Activated T-helper 1 cell treated with anti-CD3 and anti-CD28 coated beads, Interleukin-12 subunit alpha, Interleukin-12 subunit beta, Interleukin-2, Interleukin-4 antibody, amounts not matched to agents 30 ng/mL and 10 ng/mL and 1 ng/mL, durations not matched to agents 14 hours and 24 hours and 36 hours (primary cell): Measurements from ENCODE around the gene SUSD5. TPM values are rescaled to one million over a fixed set of nuclear protein-coding genes. Genes with fewer than 3 reads are reported as not detected.
"Not testable (repeated sequence)": the region's sequence is repeated elsewhere in the genome, so short reads cannot be mapped to it uniquely, and the experiment has no call there.

Source experiments
- DNase-seq: peaks from one replicate; pipeline ENCODE4 v3.0.0; 2021; ENCODE audit warnings: low spot score
- H3K27ac Mint-ChIP-seq: one replicate; pipeline ENCODE4 v1.8.0; 2021; ENCODE audit warnings: mild to moderate bottlenecking, mixed read lengths
- H3K27me3 Mint-ChIP-seq: one replicate; pipeline ENCODE4 v1.8.0; 2022; ENCODE audit warnings: mild to moderate bottlenecking, moderate library complexity, mixed read lengths; ENCODE audit not compliant: insufficient read depth
- H3K36me3 Mint-ChIP-seq: one replicate; pipeline ENCODE4 v1.8.0; 2021; ENCODE audit warnings: low read depth, mixed read lengths
- H3K4me1 Mint-ChIP-seq: one replicate; pipeline ENCODE4 v1.8.0; 2021; ENCODE audit warnings: low read depth, mixed read lengths
- H3K4me3 Mint-ChIP-seq: one replicate; pipeline ENCODE4 v1.8.0; 2021; ENCODE audit warnings: mild to moderate bottlenecking, moderate library complexity, mixed read lengths
- H3K9me3 Mint-ChIP-seq: one replicate; pipeline ENCODE4 v1.8.0; 2021; ENCODE audit warnings: mixed read lengths
- intact Hi-C: fragments of 100-400 bp; cut with micrococcal nuclease; formaldehyde crosslinking; loops from one replicate; pipeline ENCODE4 v1.15.1; 2024
- total RNA-seq: library from RNA; stranded (reverse); gene quantifications from 2 replicates; pipeline ENCODE4 v1.2.3, GENCODE V29; 2022

Gene SUSD5
- total RNA-seq, 1 donor from 2014 or later, result not detected

- Mint-ChIP-seq H3K4me1 (no peaks in the 10 kb centered on the region), H3K9me3 (no peaks in the 10 kb centered on the region), H3K27ac (no peak overlapping the region), H3K36me3 (peaks cover 9% of the 10 kb centered on the region), H3K27me3 (no peaks in the 10 kb centered on the region), H3K4me3 (no peak overlapping the region)
- no peak for DNase-seq
- intact Hi-C loops, result no loop called here
These were observed 77.6 kb downstream of the SUSD5 start for GRCh38 chr3:33141006-33141405.

GRCh38 chr3:33139996-33140395 is 78.6 kb downstream of the SUSD5 start:
- Mint-ChIP-seq H3K36me3 (peaks cover 10% of the 10 kb centered on the region), H3K27me3 (no peaks in the 10 kb centered on the region), H3K27ac (no peak overlapping the region), H3K9me3 (no peaks in the 10 kb centered on the region), H3K4me3 (no peak overlapping the region), H3K4me1 (no peaks in the 10 kb centered on the region)
- intact Hi-C loops, result no loop called here
- DNase-seq, result no peak

- H3K4me3 Mint-ChIP-seq, H3K4me1 Mint-ChIP-seq, DNase-seq, H3K9me3 Mint-ChIP-seq, H3K27me3 Mint-ChIP-seq, intact Hi-C loops, H3K27ac Mint-ChIP-seq: not testable (repeated sequence)
- peaks cover 13% of the 10 kb centered on the region for H3K36me3 Mint-ChIP-seq
These were observed 79.5 kb downstream of the SUSD5 start for GRCh38 chr3:33139006-33139623.

GRCh38 chr3:33137691-33138090 is 80.9 kb downstream of the SUSD5 start:
- Mint-ChIP-seq H3K36me3 (peaks cover 12% of the 10 kb centered on the region), H3K27ac (no peak overlapping the region), H3K4me3 (no peak overlapping the region), H3K27me3 (no peaks in the 10 kb centered on the region), H3K9me3 (no peaks in the 10 kb centered on the region), H3K4me1 (peaks cover 7% of the 10 kb centered on the region)
- intact Hi-C loops, result no loop called here
- DNase-seq, result no peak

GRCh38 chr3:33134026-33134625 is 84.5 kb downstream of the SUSD5 start:
- H3K4me3 Mint-ChIP-seq, result no peak overlapping the region
- H3K27ac Mint-ChIP-seq, result no peak overlapping the region
- H3K36me3 Mint-ChIP-seq, result peaks cover 10% of the 10 kb centered on the region
- intact Hi-C loops, result no loop called here
- H3K4me1 Mint-ChIP-seq, result peaks cover 7% of the 10 kb centered on the region
- H3K9me3 Mint-ChIP-seq, result no peaks in the 10 kb centered on the region
- no peaks in the 10 kb centered on the region for H3K27me3 Mint-ChIP-seq
- no peak for DNase-seq

DNA sequence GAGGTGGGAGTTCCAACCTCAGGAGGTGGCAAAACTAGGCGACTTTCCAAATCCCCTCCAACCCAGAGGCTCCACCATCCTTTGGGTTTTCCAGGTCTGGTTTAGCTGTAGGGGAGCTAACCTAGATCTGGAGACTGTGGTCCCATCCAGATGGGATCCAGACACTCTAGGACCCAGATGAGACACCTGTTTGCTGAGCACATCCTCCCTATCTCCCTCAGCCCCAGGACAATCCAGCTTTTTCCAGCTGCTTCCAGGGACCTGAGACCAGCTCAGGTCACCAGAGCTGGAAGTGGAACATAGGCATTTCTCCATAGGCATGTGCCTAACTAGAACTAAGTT is 86.6 kb downstream of the SUSD5 start:
- Mint-ChIP-seq H3K4me1 (peaks cover 7% of the 10 kb centered on the region), H3K4me3 (no peak overlapping the region), H3K36me3 (peaks cover 10% of the 10 kb centered on the region), H3K9me3 (no peaks in the 10 kb centered on the region), H3K27ac (no peak overlapping the region), H3K27me3 (no peaks in the 10 kb centered on the region)
- DNase-seq, result no peak
- intact Hi-C loops, result no loop called here

GRCh38 chr3:33131331-33132018 is 87.1 kb downstream of the SUSD5 start:
- Mint-ChIP-seq H3K4me1 (peaks cover 7% of the 10 kb centered on the region), H3K27me3 (no peaks in the 10 kb centered on the region), H3K4me3 (no peak overlapping the region), H3K36me3 (peaks cover 7% of the 10 kb centered on the region), H3K27ac (no peak overlapping the region), H3K9me3 (no peaks in the 10 kb centered on the region)
- DNase-seq, result peak; percentile 18
- intact Hi-C loops, result loop anchor here (1.0 to 2.0 kb wide), 3 partner anchors 121 to 656 kb away; no protein-coding TSS in a partner anchor

GRCh38 chr3:33130144-33130543 is 88.5 kb downstream of the SUSD5 start:
- Mint-ChIP-seq H3K9me3 (no peaks in the 10 kb centered on the region), H3K36me3 (peaks cover 7% of the 10 kb centered on the region), H3K27me3 (no peaks in the 10 kb centered on the region), H3K4me1 (peaks cover 7% of the 10 kb centered on the region), H3K27ac (no peak overlapping the region), H3K4me3 (no peak overlapping the region)
- intact Hi-C loops, result loop anchor here (2.0 kb wide), 1 partner anchor 123 kb away; no protein-coding TSS in a partner anchor
- no peak for DNase-seq

- intact Hi-C loops, result no loop called here
- Mint-ChIP-seq H3K4me1 (peaks cover 5% of the 10 kb centered on the region), H3K4me3 (no peak overlapping the region), H3K27me3 (no peaks in the 10 kb centered on the region), H3K27ac (no peak overlapping the region), H3K36me3 (no peaks in the 10 kb centered on the region), H3K9me3 (no peaks in the 10 kb centered on the region)
- no peak for DNase-seq
These were observed 89.9 kb downstream of the SUSD5 start for GRCh38 chr3:33128706-33129105.

DNA sequence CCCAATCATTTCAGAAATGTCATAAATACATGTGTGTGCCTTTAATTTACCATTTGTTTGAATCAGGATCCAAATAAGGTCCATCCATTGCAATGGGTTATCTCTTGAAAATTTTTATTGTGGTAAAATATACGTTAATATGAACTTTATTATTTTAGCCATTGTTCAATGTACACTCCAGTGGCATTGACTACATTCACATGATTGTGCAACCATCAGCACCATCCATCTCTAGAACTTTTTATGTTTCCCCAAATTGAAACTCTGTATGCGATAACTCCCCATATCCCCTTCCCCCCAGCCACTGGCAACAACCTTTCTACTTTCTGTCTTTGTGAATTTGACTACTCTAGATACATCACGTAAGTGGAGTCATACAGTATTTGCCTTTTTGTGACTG is 92.8 kb downstream of the SUSD5 start:
- intact Hi-C loops, result no loop called here
- Mint-ChIP-seq H3K27ac (no peak overlapping the region), H3K4me1 (peaks cover 5% of the 10 kb centered on the region)

GRCh38 chr3:33124638-33125037 is 94.0 kb downstream of the SUSD5 start:
- H3K36me3 Mint-ChIP-seq, result peaks cover 5% of the 10 kb centered on the region
- H3K9me3 Mint-ChIP-seq, result no peaks in the 10 kb centered on the region
- no peak overlapping the region for H3K4me3 Mint-ChIP-seq
- no peak for DNase-seq
- intact Hi-C loops, result no loop called here
- H3K4me1 Mint-ChIP-seq, result peaks cover 5% of the 10 kb centered on the region
- no peak overlapping the region for H3K27ac Mint-ChIP-seq
- H3K27me3 Mint-ChIP-seq, result no peaks in the 10 kb centered on the region

More for the DNA sequence above, 92.8 kb downstream of the SUSD5 start:
- no peaks in the 10 kb centered on the region for H3K27me3 Mint-ChIP-seq
- no peak overlapping the region for H3K4me3 Mint-ChIP-seq
- H3K36me3 Mint-ChIP-seq, result peaks cover under 1% of the 10 kb centered on the region
- no peak for DNase-seq
- H3K9me3 Mint-ChIP-seq, result no peaks in the 10 kb centered on the region

- peaks cover 5% of the 10 kb centered on the region for H3K4me1 Mint-ChIP-seq
- H3K36me3 Mint-ChIP-seq, result peaks cover 5% of the 10 kb centered on the region
These were observed 95.6 kb downstream of the SUSD5 start for GRCh38 chr3:33122991-33123390.

GRCh38 chr3:33119891-33120290 is 98.7 kb downstream of the SUSD5 start:
- peaks cover 11% of the 10 kb centered on the region for H3K4me1 Mint-ChIP-seq
- no peak overlapping the region for H3K27ac Mint-ChIP-seq
- DNase-seq, result no peak
- H3K4me3 Mint-ChIP-seq, result no peak overlapping the region
- peaks cover 6% of the 10 kb centered on the region for H3K36me3 Mint-ChIP-seq
- no peaks in the 10 kb centered on the region for H3K9me3 Mint-ChIP-seq
- H3K27me3 Mint-ChIP-seq, result no peaks in the 10 kb centered on the region
- intact Hi-C loops, result loop anchor here (10.0 kb wide), 1 partner anchor 875 kb away; no protein-coding TSS in a partner anchor

More at GRCh38 chr3:33122991-33123390, 95.6 kb downstream of the SUSD5 start:
- no peak for DNase-seq
- H3K27me3 Mint-ChIP-seq, result no peaks in the 10 kb centered on the region
- no peak overlapping the region for H3K27ac Mint-ChIP-seq
- H3K4me3 Mint-ChIP-seq, result no peak overlapping the region
- intact Hi-C loops, result no loop called here
- H3K9me3 Mint-ChIP-seq, result no peaks in the 10 kb centered on the region
